HUES6 (cell line): ENCODE results near the gene RELL2.
A peak's percentile ranks its signal among the peaks of the same experiment; 100 is the strongest.

Experiments
- H3K27ac ChIP-seq: 2 replicates; pipeline ENCODE4 v1.7.0; 2013; ENCODE audit warnings: low read depth, mild to moderate bottlenecking, low read length, inconsistent platforms
- H3K27me3 ChIP-seq: 2 replicates; pipeline ENCODE4 v1.6.1; 2013; ENCODE audit warnings: low read length; ENCODE audit not compliant: control insufficient read depth, insufficient read depth
- H3K36me3 ChIP-seq: 2 replicates; pipeline ENCODE4 v1.6.1; 2013; ENCODE audit warnings: low read length; ENCODE audit not compliant: control insufficient read depth, insufficient read depth
- H3K4me1 ChIP-seq: 2 replicates; pipeline ENCODE4 v1.6.1; 2013; ENCODE audit warnings: low read length; ENCODE audit not compliant: control insufficient read depth, insufficient read depth
- H3K4me3 ChIP-seq: 2 replicates; pipeline ENCODE4 v1.5.1; 2013; ENCODE audit warnings: low read depth, low read length
- H3K9ac ChIP-seq: one replicate; pipeline ENCODE4 v1.6.1; 2013; ENCODE audit warnings: mild to moderate bottlenecking, low read length
- H3K9me3 ChIP-seq: 2 replicates; pipeline ENCODE4 v1.6.1; 2013; ENCODE audit warnings: low read depth, low read length; ENCODE audit not compliant: control insufficient read depth, insufficient read depth

RELL2 gene

GRCh38 chr5:141623611-141624010 is 13.2 kb upstream of the RELL2 start:
- Histone ChIP-seq H3K9ac (peak overlapping the region; percentile 38), H3K36me3 (peaks cover 79% of the 10 kb centered on the region), H3K27me3 (no peaks in the 10 kb centered on the region), H3K9me3 (no peaks in the 10 kb centered on the region), H3K27ac (peak overlapping the region; percentile 76), H3K4me3 (0 out of 2 replicates have a peak overlapping the region, but pooled peaks have one; percentile 15), H3K4me1 (peaks cover 14% of the 10 kb centered on the region)

- peaks cover 67% of the 10 kb centered on the region for H3K36me3 ChIP-seq
- peaks cover 5% of the 10 kb centered on the region for H3K4me1 ChIP-seq
- no peak overlapping the region for H3K27ac ChIP-seq
- H3K9me3 ChIP-seq: no peaks in the 10 kb centered on the region
- no peak overlapping the region for H3K4me3 ChIP-seq
- no peak overlapping the region for H3K9ac ChIP-seq
- H3K27me3 ChIP-seq: no peaks in the 10 kb centered on the region
These were observed 8.5 kb upstream of the RELL2 start for GRCh38 chr5:141628175-141628788.

GRCh38 chr5:141630570-141631140 is 6.1 kb upstream of the RELL2 start:
- Histone ChIP-seq H3K9me3 (no peaks in the 10 kb centered on the region), H3K36me3 (peaks cover 54% of the 10 kb centered on the region), H3K4me3 (no peak overlapping the region), H3K4me1 (peaks cover 3% of the 10 kb centered on the region; the same call in 1 of the 2 replicates), H3K27ac (no peak overlapping the region), H3K27me3 (no peaks in the 10 kb centered on the region), H3K9ac (no peak overlapping the region)

GRCh38 chr5:141632650-141633049 is 4.1 kb upstream of the RELL2 start:
- Histone ChIP-seq H3K27me3 (peaks cover 6% of the 10 kb centered on the region; the same call in 1 of the 2 replicates), H3K4me1 (peaks cover 8% of the 10 kb centered on the region), H3K4me3 (no peak overlapping the region), H3K27ac (no peak overlapping the region), H3K9me3 (no peaks in the 10 kb centered on the region), H3K36me3 (peaks cover 37% of the 10 kb centered on the region), H3K9ac (no peak overlapping the region)

- Histone ChIP-seq H3K4me3 (no peak overlapping the region), H3K27me3 (peaks cover 10% of the 10 kb centered on the region; the same call in 1 of the 2 replicates), H3K4me1 (peaks cover 13% of the 10 kb centered on the region), H3K27ac (no peak overlapping the region), H3K9me3 (no peaks in the 10 kb centered on the region), H3K36me3 (peaks cover 23% of the 10 kb centered on the region), H3K9ac (no peak overlapping the region)
These were observed 2.8 kb upstream of the RELL2 start for GRCh38 chr5:141633871-141634561.

GRCh38 chr5:141634720-141635119 is 2.1 kb upstream of the RELL2 start:
- peaks cover 16% of the 10 kb centered on the region for H3K36me3 ChIP-seq
- H3K9me3 ChIP-seq: no peaks in the 10 kb centered on the region
- peaks cover 10% of the 10 kb centered on the region; the same call in 1 of the 2 replicates for H3K27me3 ChIP-seq
- H3K27ac ChIP-seq: no peak overlapping the region
- H3K4me3 ChIP-seq: no peak overlapping the region
- H3K9ac ChIP-seq: no peak overlapping the region
- peaks cover 13% of the 10 kb centered on the region for H3K4me1 ChIP-seq

GRCh38 chr5:141635646-141636045 is 1.2 kb upstream of the RELL2 start:
- peak overlapping the region; percentile 91 for H3K9ac ChIP-seq
- H3K27me3 ChIP-seq: peaks cover 10% of the 10 kb centered on the region; the same call in 1 of the 2 replicates
- H3K27ac ChIP-seq: no peak overlapping the region
- H3K36me3 ChIP-seq: peaks cover 10% of the 10 kb centered on the region
- H3K4me3 ChIP-seq: peak overlapping the region; percentile 91
- H3K4me1 ChIP-seq: peaks cover 13% of the 10 kb centered on the region
- H3K9me3 ChIP-seq: no peaks in the 10 kb centered on the region

DNA sequence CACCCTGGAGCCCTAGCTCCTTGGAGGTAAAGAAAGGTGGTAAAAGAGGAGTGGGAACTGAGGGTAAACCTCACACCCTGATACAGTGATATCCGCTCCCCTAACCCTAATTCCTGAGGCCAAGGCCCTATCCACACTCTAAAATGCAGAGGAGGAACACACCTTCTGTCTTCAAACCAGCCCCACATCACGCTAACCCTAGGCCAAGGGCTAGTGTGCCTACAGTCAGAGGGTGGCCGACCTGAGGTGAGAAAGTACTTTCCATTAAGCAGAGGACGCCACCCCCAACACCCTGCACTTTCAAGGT is 738 bp upstream of the RELL2 start:
- peaks cover 13% of the 10 kb centered on the region for H3K4me1 ChIP-seq
- H3K27me3 ChIP-seq: peaks cover 10% of the 10 kb centered on the region; the same call in 1 of the 2 replicates
- no peaks in the 10 kb centered on the region for H3K9me3 ChIP-seq
- H3K27ac ChIP-seq: 0 out of 2 replicates have a peak overlapping the region, but pooled peaks have one; percentile 38
- peaks cover 10% of the 10 kb centered on the region for H3K36me3 ChIP-seq
- peak overlapping the region; percentile 91 for H3K9ac ChIP-seq
- H3K4me3 ChIP-seq: peak overlapping the region; percentile 91

GRCh38 chr5:141637123-141637766 is 448 bp downstream of the RELL2 start:
- Histone ChIP-seq H3K9me3 (no peaks in the 10 kb centered on the region), H3K9ac (peak overlapping the region; percentile 67), H3K4me3 (peak overlapping the region; percentile 91), H3K4me1 (peaks cover 13% of the 10 kb centered on the region), H3K27ac (no peak overlapping the region; the same call in 1 of the 2 replicates), H3K36me3 (peaks cover 10% of the 10 kb centered on the region), H3K27me3 (peaks cover 10% of the 10 kb centered on the region; the same call in 1 of the 2 replicates)

- H3K9ac ChIP-seq: peak overlapping the region; percentile 67
- peaks cover 10% of the 10 kb centered on the region; the same call in 1 of the 2 replicates for H3K27me3 ChIP-seq
- no peak overlapping the region; the same call in 1 of the 2 replicates for H3K27ac ChIP-seq
- H3K4me3 ChIP-seq: peak overlapping the region; percentile 91
- H3K4me1 ChIP-seq: peaks cover 13% of the 10 kb centered on the region
- peaks cover 6% of the 10 kb centered on the region for H3K36me3 ChIP-seq
- no peaks in the 10 kb centered on the region for H3K9me3 ChIP-seq
These were observed 1.1 kb downstream of the RELL2 start for GRCh38 chr5:141637767-141638419.
